ENCODE measurements around the gene VPS26B. TPM values are rescaled to one million over a fixed set of nuclear protein-coding genes. Genes with fewer than 3 reads are reported as not detected.
"Not testable (repeated sequence)": the region's sequence is repeated elsewhere in the genome, so short reads cannot be mapped to it uniquely, and the experiment has no call there.

The VPS26B gene
- polyA plus RNA-seq (2012; ENCODE audit: insufficient read depth, insufficient read length) = 93.9 TPM

DNA sequence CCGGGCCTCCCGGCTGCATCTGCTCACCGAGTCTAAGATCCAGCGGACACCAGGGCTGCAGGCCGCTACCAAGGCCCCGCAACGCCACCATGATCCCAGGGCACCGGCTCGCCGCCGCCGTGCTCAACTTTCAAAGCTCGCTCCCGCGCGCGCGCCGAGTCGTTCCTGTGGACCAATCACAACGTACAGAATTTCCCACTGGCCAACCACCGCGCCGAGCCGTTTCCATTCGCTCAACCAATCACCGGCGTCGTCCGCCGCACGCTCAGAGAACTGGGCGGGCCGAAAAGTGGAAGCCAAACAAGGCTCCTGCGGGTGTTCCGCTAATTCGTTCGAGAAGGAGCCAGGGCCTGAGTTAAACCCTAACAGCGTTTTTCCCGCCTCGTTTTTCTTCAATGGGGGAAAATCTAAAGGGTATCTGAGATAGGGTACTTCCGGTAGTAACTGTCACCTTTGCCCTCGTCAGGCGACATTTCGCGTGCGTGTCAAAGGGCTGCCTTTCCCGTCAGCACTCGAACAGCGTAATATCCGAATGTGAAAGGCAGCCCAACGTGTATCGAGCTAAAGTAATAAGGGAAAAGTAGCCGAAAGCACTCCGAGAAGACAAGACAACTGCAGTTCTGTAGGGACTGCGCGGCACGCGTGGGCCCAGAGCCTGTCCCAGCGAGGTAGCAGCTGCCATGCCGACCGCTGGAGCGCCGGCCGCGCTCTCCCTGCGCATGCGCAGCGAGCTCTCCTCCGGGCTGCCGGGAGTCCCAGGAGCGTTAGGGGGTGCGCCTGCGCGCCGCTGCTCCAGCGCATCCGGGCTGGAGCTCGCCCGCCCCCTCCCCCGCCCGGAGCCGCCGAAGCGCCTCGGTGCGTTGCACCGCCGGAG lies at the start of gene VPS26B, which contains the start of gene NCAPD3:
Gene VPS26B, plus strand, starts transcription at position 836 of the 874 bp plus-strand sequence. CDS start 452 bp downstream, outside the sequence.
Gene NCAPD3, minus strand, starts transcription at position 132 of the 874 bp plus-strand sequence. Its CDS starts 41 bp downstream, at position 91.
- DNase-seq (ENCODE audit: low read depth, low spot score) = peak; percentile 95
- H3K4me3 ChIP-seq (ENCODE audit: low read length) = peak within 1 kb of the TSS; percentile 96

DNA sequence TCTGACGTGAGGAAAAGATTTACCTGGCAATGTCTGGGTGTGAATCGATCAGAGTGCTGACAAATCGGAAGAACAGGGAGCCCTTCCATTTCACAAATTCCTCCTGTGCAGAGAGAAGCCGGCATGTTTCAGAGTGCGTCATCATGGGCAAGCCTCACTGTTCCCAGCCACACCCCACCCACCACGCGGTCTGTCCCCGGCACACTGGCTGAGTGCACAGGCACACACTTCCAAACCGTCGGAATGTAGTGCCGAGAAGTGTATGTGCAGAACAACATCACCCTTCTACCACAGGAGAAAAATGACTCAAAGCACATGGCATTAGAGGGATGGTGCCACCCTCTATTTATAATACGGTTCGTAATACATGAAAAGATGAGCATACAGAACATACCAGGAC lies 48.2 kb upstream of the VPS26B start:
- no peak overlapping the region for H3K4me3 ChIP-seq (ENCODE audit: low read length)
- no peak for DNase-seq (ENCODE audit: low read depth, low spot score)

DNA sequence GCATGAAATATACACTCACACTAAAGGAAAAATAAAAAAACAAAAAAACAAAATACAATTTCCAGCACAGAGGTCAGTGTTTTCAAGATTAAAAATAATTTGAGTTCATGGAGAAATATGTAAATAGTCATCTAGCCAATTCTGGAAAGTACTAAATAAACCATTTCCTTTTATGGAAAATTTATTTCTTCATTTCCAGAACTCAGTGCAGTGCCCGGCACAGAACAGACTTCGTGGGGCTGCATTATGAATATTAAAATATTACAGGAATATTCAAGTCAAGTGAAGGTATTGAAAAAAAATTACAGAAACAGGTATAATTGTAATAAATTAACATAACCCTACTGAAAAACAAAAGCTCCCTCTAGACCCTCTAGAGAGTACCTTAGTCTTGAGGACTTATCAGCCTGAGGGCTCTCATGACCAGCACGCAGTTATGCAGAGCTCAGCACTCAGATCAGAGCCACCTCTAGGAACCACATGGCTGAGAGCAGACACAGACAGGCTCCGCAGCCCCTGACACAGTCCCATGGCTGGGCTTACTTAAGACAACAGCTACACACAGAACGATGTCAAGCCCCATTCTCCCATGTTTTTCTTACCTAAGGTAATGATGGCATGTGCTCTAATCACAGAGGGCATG lies 46.3 kb upstream of the VPS26B start:
- H3K4me3 ChIP-seq (ENCODE audit: low read length) = no peak overlapping the region
- no peak for DNase-seq (ENCODE audit: low read depth, low spot score)

DNA sequence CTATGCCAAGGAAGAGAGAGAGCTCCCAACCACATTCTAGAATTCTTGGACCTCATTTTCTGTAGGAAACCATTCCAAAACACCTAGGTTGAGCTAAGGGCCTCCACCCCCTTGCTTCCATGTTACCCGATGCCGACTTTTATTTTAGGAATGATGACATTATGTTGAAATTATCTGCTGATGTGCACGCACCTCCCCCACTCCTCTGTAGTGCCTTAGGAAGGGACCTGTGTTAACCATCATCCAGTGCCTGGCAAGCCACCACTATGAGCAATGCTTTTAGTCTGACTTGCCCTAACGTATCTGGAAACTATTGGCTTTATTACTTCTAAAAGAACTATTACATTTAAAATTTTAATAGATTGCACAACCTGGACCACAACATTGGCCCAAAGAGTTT lies 42.8 kb upstream of the VPS26B start:
- no peak overlapping the region for H3K4me3 ChIP-seq (ENCODE audit: low read length)
- no peak for DNase-seq (ENCODE audit: low read depth, low spot score)

DNA sequence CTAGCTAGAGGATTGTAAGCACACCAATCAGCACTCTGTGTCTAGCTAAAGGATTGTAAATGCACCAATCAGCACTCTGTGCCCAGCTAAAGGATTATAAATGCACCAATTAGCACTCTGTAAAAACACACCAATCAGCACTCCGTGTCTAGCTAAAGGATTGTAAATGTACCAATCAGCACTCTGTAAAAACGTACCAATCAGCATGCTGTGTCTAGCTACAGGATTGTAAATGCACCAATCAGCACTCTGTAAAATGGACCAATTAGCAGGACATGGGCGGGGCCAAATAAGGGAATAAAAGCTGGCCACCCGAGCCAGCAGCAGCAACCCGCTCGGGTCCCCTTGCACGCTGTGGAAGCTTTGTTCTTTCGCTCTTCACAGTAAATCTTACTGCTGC lies 36.4 kb upstream of the VPS26B start:
- not testable (repeated sequence) for DNase-seq (ENCODE audit: low read depth, low spot score); H3K4me3 ChIP-seq (ENCODE audit: low read length)

DNA sequence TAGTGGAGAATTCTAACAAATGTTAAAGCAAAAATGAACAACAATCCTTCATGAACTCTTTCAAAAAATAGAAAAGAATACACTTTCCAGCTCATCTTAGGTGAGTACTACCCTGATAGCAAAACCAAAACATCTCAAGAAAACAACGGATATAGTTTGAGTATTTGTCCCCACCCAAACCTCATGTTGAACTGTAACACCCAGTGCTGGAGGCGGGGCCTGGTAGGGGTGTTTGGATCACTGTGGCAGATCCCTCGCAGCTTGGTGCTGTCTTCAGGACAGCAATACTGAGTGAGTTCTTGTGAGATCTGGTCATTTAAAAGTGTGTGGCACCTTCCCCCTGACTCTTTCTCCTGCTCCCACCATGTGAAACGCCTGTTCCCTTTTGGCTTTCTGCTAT lies 27.7 kb upstream of the VPS26B start:
- no peak overlapping the region for H3K4me3 ChIP-seq (ENCODE audit: low read length)
- DNase-seq (ENCODE audit: low read depth, low spot score) = no peak

DNA sequence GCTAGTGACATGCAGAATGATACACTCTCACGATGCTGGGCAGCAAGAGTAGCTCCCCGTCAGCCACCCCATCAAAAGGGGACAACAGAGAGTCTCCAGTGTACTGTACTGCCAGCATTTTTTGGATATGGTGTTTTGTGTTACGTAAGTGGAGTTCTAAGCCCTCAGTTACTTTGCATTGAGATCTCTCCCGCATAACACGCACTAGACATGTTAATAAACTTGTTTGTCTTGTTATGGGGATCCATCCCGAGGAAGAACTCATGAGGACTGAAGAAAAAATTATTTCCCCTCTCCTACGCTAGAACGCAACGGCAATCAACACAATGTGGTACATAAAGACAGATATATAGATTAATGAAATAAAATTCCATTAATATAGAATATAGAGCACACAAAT lies 24.9 kb upstream of the VPS26B start:
- H3K4me3 ChIP-seq (ENCODE audit: low read length) = no peak overlapping the region
- DNase-seq (ENCODE audit: low read depth, low spot score) = no peak

DNA sequence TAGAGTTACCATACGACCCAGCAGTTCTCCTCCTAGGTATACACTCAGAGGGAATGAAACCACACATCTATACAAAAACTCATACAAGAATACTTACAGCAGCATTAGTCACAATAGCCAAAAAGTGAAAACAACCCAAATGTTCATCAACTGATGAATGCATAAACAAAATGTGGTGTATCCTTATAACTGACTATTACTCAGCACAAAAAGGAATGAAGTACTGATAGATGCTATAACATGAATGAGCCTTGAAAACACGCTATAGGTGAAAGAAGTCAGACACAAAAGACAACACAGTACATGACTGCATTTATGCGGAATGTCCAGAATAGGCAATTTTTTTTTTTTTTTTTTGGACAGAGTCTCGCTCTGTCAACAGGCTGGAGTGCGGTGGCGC lies 23.8 kb upstream of the VPS26B start:
- H3K4me3 ChIP-seq (ENCODE audit: low read length) = no peak overlapping the region
- DNase-seq (ENCODE audit: low read depth, low spot score) = no peak

DNA sequence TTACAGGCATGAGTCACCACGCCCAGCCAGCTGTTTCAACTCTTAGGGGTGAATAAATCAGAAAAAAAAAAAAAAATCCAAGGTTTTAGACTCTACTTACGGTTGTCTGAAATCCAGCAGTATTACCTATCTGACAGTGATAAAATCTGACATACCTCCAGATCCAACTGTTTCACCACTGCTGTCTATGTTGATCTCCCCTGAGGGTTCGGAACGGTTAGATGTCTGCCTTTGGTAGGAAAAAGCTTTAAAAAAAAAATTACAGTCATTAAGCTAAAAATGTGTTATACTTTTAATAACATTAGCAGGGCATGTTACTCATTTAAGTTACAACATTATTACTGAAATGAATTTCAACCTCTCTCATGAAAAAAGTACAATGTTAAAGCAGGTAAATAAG lies 21.8 kb upstream of the VPS26B start:
- no peak overlapping the region for H3K4me3 ChIP-seq (ENCODE audit: low read length)
- no peak for DNase-seq (ENCODE audit: low read depth, low spot score)

DNA sequence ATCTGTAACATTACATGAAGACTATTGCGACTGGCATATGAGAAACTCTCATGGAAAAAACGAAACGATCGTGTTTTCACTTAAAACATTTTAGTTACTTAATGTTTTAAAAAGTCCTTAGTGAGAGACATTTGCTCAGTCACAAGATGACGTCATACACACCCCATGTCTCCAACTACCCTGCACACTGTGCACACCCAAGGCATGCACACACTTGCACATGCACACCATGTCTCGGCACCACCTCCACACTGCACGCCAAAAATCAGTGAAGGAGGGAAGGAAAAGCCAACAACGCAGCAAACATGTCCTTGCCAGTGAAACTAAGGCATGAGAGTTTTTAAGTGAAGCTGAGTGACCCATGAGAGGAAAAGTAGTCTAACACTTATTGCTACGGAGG lies 18.7 kb upstream of the VPS26B start:
- no peak for DNase-seq (ENCODE audit: low read depth, low spot score)
- H3K4me3 ChIP-seq (ENCODE audit: low read length) = no peak overlapping the region

DNA sequence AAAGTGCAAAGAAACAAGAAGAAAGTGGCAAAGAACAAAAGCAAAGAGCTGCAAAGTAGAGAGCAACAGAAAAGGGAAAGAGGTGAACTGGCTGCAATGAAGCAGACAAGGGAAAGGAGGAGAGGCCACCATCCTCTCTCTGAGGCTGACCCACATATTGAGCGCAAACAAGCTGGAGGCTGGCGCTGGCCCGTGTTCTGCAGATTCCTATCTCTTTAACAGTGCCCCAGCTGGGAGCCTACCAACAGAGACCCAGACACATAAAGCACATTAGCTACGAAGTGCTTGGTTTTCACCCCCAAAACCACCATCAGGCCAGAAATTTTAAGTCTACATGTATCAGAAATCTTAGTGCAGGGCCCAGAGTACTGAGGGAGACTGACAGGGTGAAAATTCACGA lies 18.3 kb upstream of the VPS26B start:
- no peak for DNase-seq (ENCODE audit: low read depth, low spot score)
- H3K4me3 ChIP-seq (ENCODE audit: low read length) = no peak overlapping the region

DNA sequence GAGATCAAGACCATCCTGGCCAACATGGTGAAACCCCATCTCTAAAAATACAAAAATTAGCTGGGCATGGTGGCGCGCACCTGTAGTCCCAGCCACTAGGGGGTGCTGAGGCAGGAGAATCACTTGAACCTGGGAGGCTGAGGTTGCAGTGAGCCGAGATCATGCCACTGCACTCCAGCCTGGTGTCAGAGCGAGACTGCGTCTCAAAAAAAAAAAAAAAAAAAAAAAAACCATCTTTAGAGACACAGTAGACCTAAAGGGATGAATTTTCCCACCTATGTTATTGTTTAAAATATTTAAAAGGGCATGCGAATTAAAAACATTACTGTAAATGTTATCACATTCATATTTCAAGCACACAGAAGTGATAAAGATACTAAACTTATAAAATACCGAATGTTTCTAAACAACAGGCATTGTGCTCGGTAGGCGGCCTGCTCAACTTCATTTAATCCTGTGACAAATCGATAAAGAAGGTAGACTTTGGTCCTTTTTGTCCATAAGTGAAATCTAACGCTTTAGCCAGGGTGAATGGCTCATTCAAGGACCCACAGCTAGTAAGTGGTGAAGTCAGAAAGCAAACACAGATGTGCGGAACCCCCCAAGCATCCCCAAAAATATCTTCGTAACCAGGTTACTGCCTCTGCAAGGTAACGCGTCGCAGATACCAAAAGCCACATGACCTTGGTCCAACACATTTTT lies 16.8 kb upstream of the VPS26B start:
- no peak overlapping the region for H3K4me3 ChIP-seq (ENCODE audit: low read length)
- DNase-seq (ENCODE audit: low read depth, low spot score) = peak; percentile 18

DNA sequence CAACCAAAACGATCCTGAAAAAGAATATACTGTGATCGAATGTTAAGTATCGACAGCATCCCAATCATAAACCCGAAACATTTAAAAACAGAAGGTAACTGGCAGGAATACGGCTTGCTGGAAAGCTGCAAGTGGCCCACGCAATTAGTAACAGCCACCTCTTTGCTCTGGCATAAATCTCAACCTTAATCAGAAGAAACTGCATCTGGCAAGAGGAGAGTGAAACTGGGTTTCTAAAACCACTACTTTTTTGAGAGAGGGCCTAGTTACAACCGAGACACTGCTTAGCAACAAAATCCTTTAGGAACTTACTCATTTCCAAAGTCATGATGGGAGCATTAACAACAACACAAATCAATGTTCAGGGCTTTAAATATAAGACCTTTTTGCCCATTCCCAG lies 8.6 kb upstream of the VPS26B start:
- H3K4me3 ChIP-seq (ENCODE audit: low read length) = no peak overlapping the region
- DNase-seq (ENCODE audit: low read depth, low spot score) = no peak

DNA sequence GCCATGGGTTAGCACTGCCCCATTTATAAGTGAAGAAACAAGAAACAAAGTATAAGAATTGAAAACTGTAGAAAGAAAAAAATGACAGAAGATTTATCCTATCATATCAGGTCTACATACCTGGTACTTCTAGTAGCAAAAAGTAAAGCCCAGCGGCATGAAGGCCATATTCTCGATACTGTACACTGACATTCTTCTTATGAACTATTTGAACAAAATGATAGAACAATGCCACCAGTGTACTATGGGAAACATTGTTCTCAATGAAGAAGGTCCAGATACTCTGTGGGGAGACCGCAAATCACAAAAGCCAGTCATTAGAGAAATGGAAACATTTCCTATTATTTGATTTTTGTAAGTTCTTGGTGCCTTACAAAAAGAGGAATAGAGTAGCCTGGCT lies 7.7 kb upstream of the VPS26B start:
- no peak for DNase-seq (ENCODE audit: low read depth, low spot score)
- no peak overlapping the region for H3K4me3 ChIP-seq (ENCODE audit: low read length)

DNA sequence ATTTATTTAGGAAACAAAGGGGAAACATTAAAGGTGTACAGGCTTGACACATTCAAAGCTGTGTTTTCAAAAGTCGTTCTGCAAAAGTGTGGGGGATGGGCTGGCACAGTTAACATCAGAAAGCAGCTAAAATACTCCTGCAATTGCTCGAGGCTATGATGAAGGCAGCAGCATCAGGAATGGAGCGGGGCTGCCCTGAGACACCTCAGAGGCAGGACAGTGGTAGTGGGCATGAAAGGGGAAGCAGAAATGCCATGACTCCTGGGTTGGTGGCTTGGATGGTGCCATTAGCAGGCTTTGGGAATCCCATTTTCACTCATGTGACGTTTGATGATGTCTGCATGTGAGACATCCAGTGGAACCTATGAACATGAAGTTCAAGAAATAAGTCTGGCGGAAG lies 1.4 kb upstream of the VPS26B start:
- peak overlapping the region; percentile 96 for H3K4me3 ChIP-seq (ENCODE audit: low read length)
- DNase-seq (ENCODE audit: low read depth, low spot score) = peak; percentile 11

DNA sequence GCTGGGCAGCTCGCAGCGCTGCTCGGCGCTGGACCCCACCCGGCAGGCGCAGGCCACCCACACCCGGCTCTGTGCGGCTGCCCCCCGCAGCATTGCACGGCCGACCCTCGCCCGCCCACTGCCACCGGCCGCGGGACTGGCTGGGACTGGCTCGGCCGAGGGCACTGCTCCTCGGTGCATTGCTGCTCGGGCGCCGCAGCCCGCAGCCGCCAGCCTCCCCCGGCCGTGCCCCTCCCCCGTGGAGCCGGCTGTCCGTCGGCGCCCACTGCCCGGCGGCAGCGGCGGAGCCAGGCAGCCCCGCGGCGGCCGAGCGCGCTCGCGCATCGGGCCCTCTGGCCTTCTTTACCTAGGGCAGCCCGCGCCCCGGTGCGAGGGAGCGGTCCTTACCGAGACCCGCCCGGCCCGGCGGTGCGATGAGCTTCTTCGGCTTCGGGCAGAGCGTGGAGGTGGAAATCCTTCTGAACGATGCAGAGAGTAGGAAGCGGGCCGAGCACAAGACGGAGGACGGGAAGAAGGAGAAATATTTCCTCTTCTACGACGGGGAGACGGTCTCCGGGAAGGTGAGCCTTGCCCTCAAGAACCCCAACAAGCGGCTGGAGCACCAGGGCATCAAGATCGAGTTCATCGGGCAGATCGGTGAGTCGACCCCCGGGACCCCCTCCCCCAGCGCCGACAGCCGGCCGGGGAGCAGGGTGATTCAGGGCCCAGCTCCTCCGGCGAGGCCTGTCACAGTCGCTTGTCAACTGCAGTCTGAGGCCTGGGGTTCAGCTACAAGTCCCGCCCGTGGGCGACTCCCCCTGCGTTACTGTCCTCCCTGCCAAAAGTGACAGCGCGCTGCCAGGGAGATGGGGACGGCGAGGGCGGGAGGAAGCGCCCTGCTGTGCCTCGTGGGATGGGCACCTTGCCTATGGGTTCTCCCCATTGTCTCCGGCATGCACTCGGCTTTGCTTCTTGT lies 516 bp downstream of the VPS26B start:
- peak; percentile 44 for DNase-seq (ENCODE audit: low read depth, low spot score)

DNA sequence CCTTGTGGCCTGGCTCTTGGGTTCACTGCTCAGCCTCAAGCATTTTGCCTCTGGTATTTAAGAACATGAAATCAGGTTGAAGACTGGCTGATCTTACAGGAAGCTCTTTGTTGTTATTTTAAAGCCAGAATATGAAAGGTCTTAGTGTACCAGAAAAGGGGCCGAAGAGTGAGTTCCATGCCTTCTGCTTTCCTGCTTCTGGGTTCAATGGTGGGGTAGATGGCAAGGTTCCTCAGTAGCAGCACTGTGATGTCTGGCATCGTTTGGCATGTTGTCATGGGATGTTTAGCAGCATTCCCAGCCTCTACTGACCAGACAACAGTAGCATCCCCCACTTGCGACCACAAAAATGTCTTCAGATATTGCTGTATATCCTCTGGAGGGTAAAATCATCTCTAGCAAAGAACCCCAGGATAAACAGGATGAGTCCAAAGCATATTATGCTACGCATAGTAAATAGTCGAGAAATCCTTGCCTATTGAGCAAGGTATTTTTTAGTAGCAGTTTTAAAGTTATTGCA lies 2.4 kb downstream of the VPS26B start:
- no peak for DNase-seq (ENCODE audit: low read depth, low spot score)
- peak overlapping the region; percentile 96; the same call in 1 of the 2 replicates for H3K4me3 ChIP-seq (ENCODE audit: low read length)

More for the DNA sequence above, 516 bp downstream of the VPS26B start:
- peak overlapping the region; percentile 96 for H3K4me3 ChIP-seq (ENCODE audit: low read length)

DNA sequence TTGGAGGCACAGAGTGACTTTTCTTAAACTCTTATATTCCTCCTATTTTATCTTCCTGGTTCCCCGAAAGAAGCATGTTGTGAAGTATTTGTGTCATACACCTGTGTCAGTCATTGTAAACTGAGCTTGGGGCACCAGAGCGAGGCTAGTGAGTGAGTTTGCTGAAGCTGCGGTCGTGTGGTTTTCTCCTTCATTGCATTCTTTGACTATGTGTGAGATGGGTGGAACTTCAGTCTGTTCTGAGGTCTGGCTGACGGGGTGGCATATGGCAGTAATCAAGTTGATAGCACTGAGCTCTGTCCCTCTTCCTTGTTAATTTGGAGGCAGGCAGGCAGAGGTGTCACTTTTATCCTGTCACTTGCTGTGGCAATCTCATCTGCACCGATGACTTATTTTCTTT lies 4.2 kb downstream of the VPS26B start:
- H3K4me3 ChIP-seq (ENCODE audit: low read length) = no peak overlapping the region
- peak; percentile 93 for DNase-seq (ENCODE audit: low read depth, low spot score)

Data from Jurkat, Clone E6-1 (cell line).